Pancreas (tissue), 10 donors: ENCODE measurements around the gene BCL2. TPM values are rescaled to one million over a fixed set of nuclear protein-coding genes. Genes with fewer than 3 reads are reported as not detected.

ENCODE experiments used
- ATAC-seq, 4 donors: fragments of 200-7000 bp; cut with Tn5 transposase; one replicate each; pipeline versions ENCODE4 v1.8.0 to v1.9.1; 2020; ENCODE audit warnings: mild to moderate bottlenecking in 4 of 4, moderate library complexity in 4 of 4
- DNase-seq, 6 donors: peaks; one replicate each; pipeline ENCODE4 v3.0.0-alpha.2; 2020
- FAIRE-seq: peaks from 2 replicates; lab custom pipeline; 2012; peaks lifted over from hg19 to GRCh38; lab: Jason Lieb, UNC
- H3K27ac ChIP-seq, 4 donors: fragments of 200-600 bp; sonication (generic); 1 replicate in 3 of 4; 2 replicates in 1 of 4; pipeline versions ENCODE4 v1.5.0 to v1.8.0; 2020
- H3K27me3 ChIP-seq, 4 donors: fragments of 200-600 bp; one replicate each; pipeline ENCODE4 v1.8.0; 2021
- H3K36me3 ChIP-seq, 3 donors: fragments of 200-600 bp; sonication (generic) in 1 of 3; one replicate each; pipeline versions ENCODE4 v1.5.0 to v1.8.0; 2020 to 2021
- H3K4me1 ChIP-seq, 3 donors: fragments of 200-600 bp; one replicate each; pipeline ENCODE4 v1.8.0; 2021
- H3K4me3 ChIP-seq, 4 donors: fragments of 200-600 bp; sonication (generic) in 2 of 4; one replicate each; pipeline versions ENCODE4 v1.5.0 to v1.8.0; 2020 to 2021
- H3K9me3 ChIP-seq, 4 donors: fragments of 200-600 bp; one replicate each; pipeline ENCODE4 v1.8.0; 2021
- WGBS, 2 donors: extraction: QIAGEN DNeasy Blood & Tissue Kit; methylation state at CpG; one replicate each; pipeline ENCODE4 v1.1.7; 2013; 5-methylcytosine and 5-hydroxymethylcytosine counted together
- intact Hi-C, 3 donors: fragments of 100-400 bp; cut with DNase I; formaldehyde crosslinking; loops; one replicate each; pipeline versions ENCODE4 v1.11.1 to v1.14.2; 2022
- polyA plus RNA-seq, 2 donors: library from polyadenylated mRNA; stranded (reverse); fragments of 200-250 nt; gene quantifications; one replicate each; pipeline ENCODE4 v1.2.3, GENCODE V29; 2013
- total RNA-seq, 6 donors: library from RNA; stranded (reverse); fragmentation: NEBNext Ultra II Directional in 4 of 6; extraction: Animal tissue kit (Norgen Biotek cat#: 25700) in 4 of 6; gene quantifications; one replicate each; pipeline versions ENCODE4 v1.2.1 to v1.2.4, GENCODE V29; 2021 to 2023
- TF ChIP-seq, protein P1 (sequence below), 4 donors: fragments of 200-600 bp; sonication (generic) in 3 of 4; IDR thresholded peaks; one replicate each; pipeline versions ENCODE4 v1.5.0 to v1.8.0; 2021; ENCODE audit warnings: antibody characterized with exemption in 4 of 4
- donor health status: healthy with polysubstance abuse.
- donor health status: DM: no; HTN: no; CAD: no; lungs with moderate emphysema.
- donor health status: DM: no; HTN: no; CAD: no.
- donor health status: control.
- donor health status: control.
- donor health status: Bipolar disorder and iron deficiency.
- donor health status: DM: yes; HTN: yes; CAD: no.
- donor health status: DM: no; HTN: no; CAD: no.
- donor health status: DM: no; HTN: no; CAD: no.
- donor health status: DM: yes; HTN: yes; CAD: no.

BCL2 gene
- total and polyA plus RNA-seq, 8 donors, result 1.9 to 9.0 (median 4.2) TPM

DNA sequence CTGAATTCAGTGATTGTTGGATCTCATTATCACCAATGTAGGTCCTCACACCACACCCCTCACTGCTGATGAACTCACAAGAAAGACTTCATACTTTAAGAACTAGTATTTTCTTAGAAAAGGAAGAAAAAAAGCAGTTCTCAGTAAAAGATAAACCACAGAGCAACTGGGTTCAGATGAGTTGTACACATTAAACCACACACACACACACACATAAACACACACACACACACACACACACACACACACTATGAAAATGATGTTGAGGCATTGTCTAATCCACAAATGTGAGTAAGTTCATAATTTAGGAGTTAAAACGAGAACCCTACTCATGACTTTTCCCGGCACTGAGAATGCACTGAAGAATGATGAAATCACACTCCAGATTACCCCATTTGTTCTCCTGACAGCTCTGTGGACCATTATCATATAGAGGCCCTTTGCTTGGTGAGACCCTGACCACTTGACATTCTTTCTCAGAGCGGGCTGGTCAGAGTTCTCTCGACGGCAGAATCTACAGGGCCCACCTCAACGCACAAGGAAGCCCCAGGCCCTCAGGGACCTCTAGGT, 106.2 kb downstream of the BCL2 start:
- Histone ChIP-seq H3K36me3 (no peaks in the 10 kb centered on the region), H3K27me3 (no peaks in the 10 kb centered on the region), H3K4me1 (no peaks in the 10 kb centered on the region), H3K4me3 (no peak overlapping the region), H3K27ac (no peak overlapping the region), H3K9me3 (no peaks in the 10 kb centered on the region)
- TF ChIP-seq, protein P1, sequence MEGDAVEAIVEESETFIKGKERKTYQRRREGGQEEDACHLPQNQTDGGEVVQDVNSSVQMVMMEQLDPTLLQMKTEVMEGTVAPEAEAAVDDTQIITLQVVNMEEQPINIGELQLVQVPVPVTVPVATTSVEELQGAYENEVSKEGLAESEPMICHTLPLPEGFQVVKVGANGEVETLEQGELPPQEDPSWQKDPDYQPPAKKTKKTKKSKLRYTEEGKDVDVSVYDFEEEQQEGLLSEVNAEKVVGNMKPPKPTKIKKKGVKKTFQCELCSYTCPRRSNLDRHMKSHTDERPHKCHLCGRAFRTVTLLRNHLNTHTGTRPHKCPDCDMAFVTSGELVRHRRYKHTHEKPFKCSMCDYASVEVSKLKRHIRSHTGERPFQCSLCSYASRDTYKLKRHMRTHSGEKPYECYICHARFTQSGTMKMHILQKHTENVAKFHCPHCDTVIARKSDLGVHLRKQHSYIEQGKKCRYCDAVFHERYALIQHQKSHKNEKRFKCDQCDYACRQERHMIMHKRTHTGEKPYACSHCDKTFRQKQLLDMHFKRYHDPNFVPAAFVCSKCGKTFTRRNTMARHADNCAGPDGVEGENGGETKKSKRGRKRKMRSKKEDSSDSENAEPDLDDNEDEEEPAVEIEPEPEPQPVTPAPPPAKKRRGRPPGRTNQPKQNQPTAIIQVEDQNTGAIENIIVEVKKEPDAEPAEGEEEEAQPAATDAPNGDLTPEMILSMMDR (IDR thresholded peaks at IDR 0.05), result no peak
- intact Hi-C loops, result no loop called here
- peak in 2 of 4 donors; percentile 16 to 47 for ATAC-seq
- DNase-seq, result no peak
- 81 to 82% methylated on average over 6 of the region's 6 CpGs for WGBS, 2 donors
- no peak for FAIRE-seq

DNA sequence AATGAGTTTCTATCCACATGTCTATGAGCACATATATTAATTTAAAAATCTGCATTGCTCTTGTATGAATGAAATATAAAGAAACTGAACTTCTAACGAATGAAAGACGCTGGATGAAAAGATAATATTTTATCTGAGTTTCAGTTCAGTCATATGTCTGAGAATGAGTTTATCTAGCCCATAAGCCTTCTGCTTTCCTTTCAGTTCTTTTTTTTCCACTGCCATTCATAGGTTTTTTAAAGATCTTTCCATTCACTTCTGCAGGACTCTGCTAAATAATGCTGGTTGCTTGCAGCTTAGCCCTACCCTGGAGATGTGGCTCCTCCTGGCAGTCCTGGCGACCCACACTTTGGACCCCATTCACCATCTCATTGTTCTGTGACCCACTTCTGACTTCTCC, 109.0 kb downstream of the BCL2 start:
- no peak for ATAC-seq
- H3K27me3 ChIP-seq, result no peaks in the 10 kb centered on the region
- DNase-seq, result no peak
- 76 to 87% methylated on average over 3 of the region's 3 CpGs for WGBS, 2 donors
- FAIRE-seq, result no peak
- H3K9me3 ChIP-seq, result no peaks in the 10 kb centered on the region
- no peaks in the 10 kb centered on the region for H3K4me1 ChIP-seq
- intact Hi-C loops, result no loop called here
- H3K27ac ChIP-seq, result no peak overlapping the region
- TF ChIP-seq, protein P1 (IDR thresholded peaks at IDR 0.05), result no peak
- H3K4me3 ChIP-seq, result no peak overlapping the region
- H3K36me3 ChIP-seq, result no peaks in the 10 kb centered on the region

DNA sequence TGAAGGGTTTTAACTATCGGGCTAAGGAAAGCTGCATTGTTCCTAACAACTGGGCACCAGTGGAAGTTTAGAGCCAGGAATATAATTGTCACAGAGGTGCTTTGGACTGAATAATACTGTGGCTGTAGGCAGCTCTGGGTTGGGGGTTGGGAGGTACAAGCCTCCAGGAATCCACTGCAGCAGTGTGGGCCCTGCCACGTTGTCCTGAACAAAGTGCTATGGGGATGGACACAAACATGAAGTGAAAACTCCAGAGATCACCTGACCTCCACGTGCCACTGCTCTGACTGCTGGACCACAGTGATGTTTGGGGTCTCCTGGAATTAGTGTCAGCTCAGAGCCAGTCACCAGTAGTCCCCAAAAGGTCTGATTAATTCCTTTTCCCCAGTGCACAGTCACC, 110.9 kb downstream of the BCL2 start:
- Histone ChIP-seq H3K4me3 (no peak overlapping the region), H3K27me3 (no peaks in the 10 kb centered on the region), H3K4me1 (no peaks in the 10 kb centered on the region), H3K36me3 (no peaks in the 10 kb centered on the region), H3K27ac (no peak overlapping the region), H3K9me3 (no peaks in the 10 kb centered on the region)
- DNase-seq (no peak), FAIRE-seq (no peak), ATAC-seq (no peak)
- intact Hi-C loops, result no loop called here
- WGBS, 2 donors, result 59 to 69% methylated on average over 3 of the region's 3 CpGs
- TF ChIP-seq, protein P1 (IDR thresholded peaks at IDR 0.05), result no peak

DNA sequence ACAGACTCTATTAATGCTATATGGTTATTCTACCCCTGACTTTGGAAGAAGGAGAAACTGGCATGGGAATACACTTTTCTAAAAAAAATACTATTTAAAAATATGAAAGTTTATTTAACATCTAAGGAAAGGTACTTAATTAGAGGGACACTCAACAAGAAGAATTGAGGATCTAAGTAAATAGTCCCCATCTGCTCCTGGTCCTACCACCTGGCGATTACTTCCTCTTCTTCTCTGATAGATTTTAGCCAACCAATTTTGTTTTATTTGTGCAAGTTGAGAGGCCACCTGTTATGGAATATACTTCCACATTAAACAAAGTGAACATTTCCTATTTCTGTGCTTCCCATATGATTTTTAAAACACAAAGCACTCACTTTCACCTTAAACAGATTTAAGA, 111.7 kb downstream of the BCL2 start:
- H3K27ac ChIP-seq, result no peak overlapping the region
- ATAC-seq (no peak), DNase-seq (no peak), FAIRE-seq (no peak)
- no peaks in the 10 kb centered on the region for H3K27me3 ChIP-seq
- H3K9me3 ChIP-seq, result no peaks in the 10 kb centered on the region
- H3K4me1 ChIP-seq, result no peaks in the 10 kb centered on the region
- H3K36me3 ChIP-seq, result no peaks in the 10 kb centered on the region
- no peak overlapping the region for H3K4me3 ChIP-seq
- TF ChIP-seq, protein P1 (IDR thresholded peaks at IDR 0.05), result no peak
- intact Hi-C loops, result no loop called here
- WGBS, 2 donors, result 54% methylated on average over 1 of the region's 1 CpG

DNA sequence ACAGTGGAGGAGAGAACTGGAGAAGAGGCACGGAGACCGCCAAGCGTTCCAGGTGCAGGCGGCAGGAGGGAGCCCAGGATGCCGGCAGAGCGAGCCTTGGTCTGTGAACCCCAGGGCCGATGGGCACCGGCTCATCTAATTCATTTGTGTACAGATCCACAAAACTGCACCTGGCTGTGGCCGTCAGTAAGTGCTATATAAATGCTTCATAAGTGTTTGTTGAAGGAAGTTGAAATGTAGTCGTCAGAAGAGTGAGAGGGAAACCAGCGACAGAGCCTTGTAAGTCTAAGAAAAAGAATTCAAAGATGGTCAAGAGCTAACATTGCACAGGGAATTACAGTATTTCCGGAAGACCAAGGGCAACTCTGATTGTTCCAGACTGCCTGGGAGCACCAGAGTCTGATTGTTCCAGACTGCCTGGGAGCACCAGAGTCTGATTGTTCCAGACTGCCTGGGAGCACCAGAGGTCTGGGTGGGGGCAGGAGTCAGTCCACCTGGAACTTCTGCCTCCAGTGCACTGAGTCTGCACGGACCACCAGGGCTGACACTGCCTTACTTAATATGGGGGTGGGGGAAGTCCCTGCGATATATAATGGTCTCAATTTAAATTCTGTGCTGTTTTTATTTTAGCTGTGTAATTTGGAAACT, 112.3 kb downstream of the BCL2 start:
- Histone ChIP-seq H3K27me3 (no peaks in the 10 kb centered on the region), H3K36me3 (no peaks in the 10 kb centered on the region), H3K27ac (no peak overlapping the region), H3K9me3 (no peaks in the 10 kb centered on the region), H3K4me3 (no peak overlapping the region), H3K4me1 (no peaks in the 10 kb centered on the region)
- DNase-seq, result no peak
- TF ChIP-seq, protein P1 (IDR thresholded peaks at IDR 0.05), result no peak
- WGBS, 2 donors, result 64 to 70% methylated on average over 14 of the region's 14 CpGs
- ATAC-seq, result peak in 1 of 4 donors; percentile 20
- intact Hi-C loops, result no loop called here
- no peak for FAIRE-seq
